HG03196 (cell line): Measurements from ENCODE around the gene SOWAHD.
A peak's percentile ranks its signal among the peaks of the same experiment; 100 is the strongest.
"Not testable (repeated sequence)": the region's sequence is repeated elsewhere in the genome, so short reads cannot be mapped to it uniquely, and the experiment has no call there.

Experiments used
- ATAC-seq: cut with Tn5 transposase; IDR thresholded peaks from one replicate; pipeline ENCODE4 v1.9.1; 2021; ENCODE audit not compliant: unreplicated experiment

SOWAHD gene

DNA sequence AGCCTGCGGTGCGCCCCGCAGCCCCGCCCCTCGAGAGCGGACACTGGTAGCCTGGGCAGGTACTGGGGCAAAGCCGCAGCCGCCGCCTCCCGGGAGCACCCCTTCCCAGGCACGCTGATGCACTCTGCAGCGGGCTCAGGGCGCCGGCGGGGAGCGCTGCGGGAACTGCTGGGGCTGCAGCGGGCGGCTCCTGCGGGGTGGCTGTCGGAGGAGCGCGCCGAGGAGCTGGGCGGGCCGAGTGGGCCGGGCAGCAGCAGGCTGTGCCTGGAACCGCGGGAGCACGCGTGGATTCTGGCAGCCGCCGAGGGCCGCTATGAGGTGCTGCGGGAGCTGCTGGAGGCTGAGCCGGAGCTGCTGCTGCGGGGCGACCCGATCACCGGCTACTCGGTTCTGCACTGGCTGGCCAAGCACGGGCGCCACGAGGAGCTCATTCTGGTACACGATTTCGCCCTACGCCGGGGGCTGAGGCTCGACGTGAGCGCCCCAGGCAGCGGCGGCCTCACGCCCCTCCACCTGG lies 401 bp downstream of the SOWAHD start:
- no peak for ATAC-seq

DNA sequence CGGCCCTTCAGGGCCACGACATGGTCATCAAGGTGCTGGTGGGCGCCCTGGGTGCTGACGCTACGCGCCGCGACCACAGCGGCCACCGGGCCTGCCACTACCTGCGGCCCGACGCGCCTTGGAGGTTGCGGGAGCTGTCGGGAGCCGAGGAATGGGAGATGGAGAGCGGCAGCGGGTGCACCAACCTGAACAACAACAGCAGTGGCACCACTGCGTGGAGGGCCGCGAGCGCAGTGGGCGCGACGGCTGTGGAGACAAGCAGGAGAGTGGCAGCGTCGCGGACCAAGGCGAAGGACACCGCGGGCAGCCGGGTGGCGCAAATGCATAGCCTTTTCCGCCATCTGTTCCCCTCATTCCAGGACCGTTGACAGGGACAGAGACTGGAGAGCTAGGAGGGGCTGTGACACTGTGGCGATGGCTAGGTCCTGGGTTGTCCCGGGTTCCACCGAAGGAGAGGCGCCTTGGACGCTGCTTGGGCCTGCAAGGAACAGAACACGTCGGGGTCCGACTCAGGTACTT lies 919 bp downstream of the SOWAHD start:
- no peak for ATAC-seq

DNA sequence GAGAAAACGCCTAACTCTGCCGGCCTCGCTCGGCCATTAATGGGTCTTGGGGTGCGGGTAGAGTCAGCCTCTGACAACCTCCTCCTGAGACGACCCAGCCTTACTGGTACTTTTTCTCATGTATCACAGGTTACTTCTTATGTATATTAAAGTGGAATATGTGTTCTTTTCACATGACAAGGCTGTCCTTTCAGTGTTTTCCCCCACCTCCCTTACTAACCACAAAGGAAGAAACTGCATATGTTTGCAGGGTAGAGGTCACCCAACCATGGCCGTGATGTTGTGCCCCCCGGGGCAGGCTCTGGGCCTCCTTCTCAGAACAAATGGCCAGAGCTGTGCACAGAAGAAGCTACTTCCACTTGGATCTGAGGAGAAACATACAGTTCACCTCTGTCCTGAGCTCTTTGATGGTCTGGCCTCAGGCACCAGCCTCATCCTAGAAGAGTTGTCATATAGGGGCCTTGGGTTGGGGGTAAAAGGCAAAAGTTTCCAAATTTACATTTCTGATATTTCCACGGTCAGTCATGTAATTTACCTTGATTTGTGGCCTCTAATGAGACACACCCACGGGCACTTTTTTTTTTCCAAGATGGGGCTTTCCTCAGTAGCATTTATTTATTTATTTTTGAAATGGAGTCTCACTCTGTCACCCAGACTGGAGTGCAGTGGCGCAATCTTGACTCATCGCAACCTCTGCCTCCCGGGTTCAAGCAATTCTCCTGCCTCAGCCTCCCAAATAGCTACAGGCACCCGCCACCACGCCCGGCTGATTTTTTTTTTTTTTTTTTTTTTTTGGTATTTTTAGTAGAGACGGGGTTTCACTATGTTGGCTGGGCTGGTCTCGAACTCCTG lies 1.9 kb downstream of the SOWAHD start:
- ATAC-seq, result no peak

DNA sequence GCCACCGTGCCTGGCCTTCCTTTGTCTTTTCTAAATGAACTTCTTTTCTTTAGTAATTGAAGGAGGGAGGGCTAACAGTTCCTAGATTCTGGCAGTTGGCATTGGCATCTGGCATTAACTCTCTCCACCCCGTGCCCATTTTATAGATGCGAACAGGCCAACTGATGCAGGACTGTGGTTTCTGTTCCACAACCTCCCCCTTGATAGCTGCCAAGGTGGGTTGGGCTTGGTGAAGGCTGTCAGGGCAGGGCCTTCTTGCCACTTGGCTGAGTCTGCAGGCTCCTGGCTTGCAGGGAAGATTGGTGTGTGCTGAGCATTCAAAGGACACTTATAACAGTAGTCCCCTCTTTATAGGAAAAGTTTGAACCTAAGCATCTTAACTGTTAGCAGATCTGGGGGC lies 4.3 kb downstream of the SOWAHD start:
- ATAC-seq, result no peak

DNA sequence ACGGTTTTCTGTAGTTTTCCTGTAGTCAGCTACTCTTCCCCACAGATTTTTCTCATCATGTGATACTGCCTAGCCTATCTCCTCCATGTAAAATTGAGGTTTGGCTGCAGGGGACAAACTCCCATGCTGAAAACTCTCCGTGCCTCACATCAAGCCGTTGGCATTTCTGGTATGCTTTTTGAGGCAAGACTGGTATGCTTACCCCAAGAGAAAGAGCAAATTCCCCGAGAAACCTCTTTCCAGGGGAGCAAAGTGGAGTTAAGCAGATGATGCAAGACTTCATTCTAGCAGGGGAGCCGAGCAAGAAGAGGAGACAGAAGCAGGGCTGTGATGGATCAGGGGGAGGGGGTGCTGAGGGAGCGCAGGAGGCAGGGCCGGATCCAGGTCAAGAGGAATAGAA lies 4.8 kb downstream of the SOWAHD start:
- no peak for ATAC-seq

DNA sequence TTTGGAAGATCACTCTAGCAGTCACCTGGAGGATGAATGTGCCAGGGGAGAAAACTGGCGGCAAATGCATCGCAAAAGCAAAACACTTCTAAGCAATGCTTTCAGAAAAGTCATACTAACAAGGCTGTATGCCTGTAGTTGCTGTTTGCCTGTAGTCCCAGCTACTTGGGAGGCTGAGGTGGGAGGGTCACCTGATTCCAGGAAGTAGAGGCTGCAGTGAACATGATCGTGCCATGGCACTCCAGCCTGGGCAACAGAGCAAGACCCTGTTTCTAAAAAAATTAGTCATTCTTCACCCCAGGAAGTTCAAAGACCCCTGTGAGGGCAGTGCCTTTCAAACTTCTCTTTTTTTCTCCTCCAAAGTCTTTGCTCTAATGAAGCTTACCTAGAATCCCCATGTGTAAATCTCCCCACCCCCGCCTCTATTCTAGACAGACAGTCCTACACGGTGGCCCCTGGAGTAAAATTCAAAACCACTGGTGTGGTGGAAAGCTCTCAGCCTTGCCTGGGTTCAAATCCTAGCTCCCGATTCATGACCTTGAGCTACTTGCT lies 5.5 kb downstream of the SOWAHD start:
- no peak for ATAC-seq

DNA sequence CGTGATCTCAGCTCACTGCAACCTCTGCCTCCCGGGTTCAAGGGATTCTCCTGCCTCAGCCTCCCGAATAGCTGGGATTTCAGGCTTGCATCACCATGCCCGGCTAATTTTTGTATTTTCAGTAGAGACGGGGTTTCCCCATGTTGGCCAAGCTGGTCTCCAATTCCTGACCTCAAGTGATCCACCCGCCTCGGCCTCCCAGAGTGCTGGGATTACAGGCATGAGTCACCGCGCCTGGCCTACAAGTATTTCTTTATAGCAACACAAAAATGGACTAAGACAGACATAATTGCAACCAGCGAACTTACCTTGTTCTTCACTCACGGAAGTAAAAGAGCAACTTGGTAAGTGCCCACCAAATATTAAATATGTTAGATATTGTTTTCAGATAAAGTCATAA lies 10.0 kb downstream of the SOWAHD start:
- not testable (repeated sequence) for ATAC-seq

DNA sequence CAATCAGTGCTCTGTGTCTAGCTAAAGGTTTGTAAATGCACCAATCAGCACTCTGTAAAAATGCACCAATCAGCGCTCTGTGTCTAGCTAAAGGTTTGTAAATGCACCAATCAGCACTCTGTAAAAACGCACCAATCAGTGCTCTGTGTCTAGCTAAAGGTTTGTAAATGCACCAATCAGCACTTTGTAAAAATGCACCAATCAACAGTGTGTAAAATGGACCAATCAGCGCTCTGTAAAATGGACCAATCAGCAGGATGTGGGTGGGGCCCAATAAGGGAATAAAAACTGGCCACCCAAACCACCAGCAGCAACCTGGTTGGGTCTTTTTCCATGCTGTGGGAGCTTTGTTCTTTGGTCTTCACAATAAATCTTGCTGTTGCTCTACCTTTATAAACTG lies 11.0 kb downstream of the SOWAHD start:
- ATAC-seq, result not testable (repeated sequence)

DNA sequence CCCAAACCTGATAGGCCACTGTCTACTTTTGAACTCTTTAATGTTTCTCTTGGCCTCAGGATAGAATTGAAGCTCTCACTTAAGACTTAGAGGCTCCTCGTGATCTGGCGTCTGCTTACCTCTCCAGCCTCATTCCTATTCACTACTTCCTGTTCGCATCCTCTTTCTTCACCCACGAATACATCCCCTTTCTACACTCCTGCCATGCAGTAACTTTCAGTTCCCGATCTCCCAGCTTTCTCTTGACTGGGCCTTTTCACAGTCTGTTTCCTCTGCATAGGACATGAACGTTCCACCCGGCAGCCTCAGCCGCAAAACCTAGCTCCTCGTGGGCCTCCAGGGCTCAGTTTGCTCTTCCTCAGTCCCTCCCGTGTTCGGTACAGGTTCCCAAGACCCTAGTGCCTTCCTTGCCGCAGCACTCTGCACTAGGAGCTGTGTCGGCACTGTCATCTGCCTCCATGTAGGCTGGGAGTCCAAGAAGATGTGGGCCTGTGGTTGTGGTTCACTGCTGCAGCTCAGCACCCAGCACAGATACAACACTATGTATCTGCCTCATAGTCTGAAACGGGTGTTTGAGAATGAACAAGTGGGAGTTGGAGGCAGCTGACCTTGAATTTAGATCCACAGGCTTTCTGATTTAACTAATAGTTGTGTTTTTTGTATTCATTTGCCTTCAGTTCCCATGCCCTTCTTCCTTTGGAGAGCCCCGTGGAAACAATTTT lies 17.3 kb downstream of the SOWAHD start:
- no peak for ATAC-seq

DNA sequence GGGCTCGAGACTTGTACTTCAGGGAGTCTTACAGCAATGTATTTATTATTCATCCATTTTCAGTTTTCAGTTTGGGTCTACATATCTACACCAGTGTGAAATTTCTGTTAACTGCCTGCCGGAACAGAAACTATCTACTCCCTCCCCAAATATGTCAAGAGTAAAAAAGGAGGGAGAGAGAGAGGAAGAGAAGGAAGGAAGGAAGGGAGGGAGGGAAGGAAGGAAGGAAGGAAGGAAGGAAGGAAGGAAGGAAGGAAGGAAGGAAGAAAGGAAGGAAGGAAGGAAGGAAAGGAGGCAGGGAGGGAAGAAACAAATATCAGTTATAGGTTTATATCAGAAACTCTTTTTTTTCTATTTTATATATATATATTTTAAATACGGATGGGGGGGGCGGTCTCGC lies 20.4 kb downstream of the SOWAHD start:
- ATAC-seq, result no peak

DNA sequence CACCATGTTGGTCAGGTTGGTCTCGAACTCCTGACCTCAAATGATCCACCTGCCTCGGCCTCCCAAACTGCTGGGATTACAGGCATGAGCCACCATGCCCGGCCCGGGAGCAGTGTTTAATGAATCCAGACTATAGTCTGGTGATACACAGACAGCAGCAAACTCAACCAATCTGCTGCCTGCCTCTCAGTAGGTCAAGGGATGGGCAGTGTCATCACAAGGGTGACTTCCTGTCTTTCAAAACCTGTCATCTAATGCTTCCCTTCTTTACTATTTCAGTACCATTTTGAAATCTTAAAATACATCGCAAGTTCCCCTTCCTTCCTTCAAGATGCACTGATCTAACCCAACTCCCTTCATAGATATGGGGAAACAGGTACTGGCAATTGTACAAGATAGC lies 24.6 kb downstream of the SOWAHD start:
- ATAC-seq, result no peak

DNA sequence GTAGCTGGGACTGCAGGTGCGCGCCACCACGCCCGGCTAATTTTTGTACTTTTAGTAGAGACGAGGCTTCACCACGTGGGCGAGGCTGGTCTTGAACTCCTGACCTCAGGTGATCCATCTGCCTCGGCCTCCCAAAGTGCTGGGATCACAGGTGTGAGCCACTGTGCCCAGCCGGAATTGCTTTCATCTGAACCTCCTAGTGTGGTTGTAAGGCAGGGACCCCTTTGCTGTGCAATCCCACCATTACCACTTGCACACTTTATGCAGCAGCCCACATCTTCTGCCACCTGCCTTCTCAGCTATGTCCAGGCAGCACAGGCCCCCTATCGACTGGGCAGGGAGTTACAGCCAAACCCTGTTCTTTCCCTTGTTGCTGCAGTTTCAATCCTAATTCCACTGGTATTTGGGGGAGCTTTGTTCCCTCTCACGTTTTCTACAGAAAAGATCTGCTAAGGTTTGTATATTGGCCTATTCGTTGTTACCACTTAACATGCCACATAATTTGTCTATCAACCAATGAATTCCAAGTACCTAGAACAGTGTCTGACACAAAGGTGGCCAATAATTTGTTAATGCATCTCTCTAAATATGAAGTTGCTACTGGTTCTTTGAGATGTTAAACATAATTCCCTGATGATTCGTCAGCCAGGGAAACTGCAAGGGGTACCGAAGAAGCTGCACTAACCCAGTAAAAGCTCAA lies 26.5 kb downstream of the SOWAHD start:
- no peak for ATAC-seq

DNA sequence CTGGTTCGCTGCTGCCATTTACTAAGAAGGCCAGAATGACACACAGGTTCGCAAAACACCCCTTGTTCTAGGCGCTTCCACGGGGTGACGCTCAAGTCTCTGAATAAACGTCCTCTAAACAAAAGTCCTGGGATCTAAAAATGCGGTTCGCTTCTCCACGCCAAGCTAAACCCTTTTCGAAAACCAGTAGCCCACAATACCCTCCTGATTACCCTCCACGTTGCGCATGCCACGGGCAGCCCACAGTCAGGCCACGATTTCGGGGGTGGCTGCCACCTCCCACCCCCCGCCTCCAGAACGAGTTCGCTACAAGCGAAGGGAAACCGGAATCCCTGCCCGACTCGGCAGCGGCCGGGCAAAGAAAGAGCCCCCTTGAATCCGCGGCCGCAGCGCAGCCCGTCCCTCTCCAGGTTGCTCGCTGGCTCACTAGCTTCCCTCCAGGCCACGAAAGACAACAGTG lies 32.6 kb downstream of the SOWAHD start:
- peak; percentile 23 for ATAC-seq

DNA sequence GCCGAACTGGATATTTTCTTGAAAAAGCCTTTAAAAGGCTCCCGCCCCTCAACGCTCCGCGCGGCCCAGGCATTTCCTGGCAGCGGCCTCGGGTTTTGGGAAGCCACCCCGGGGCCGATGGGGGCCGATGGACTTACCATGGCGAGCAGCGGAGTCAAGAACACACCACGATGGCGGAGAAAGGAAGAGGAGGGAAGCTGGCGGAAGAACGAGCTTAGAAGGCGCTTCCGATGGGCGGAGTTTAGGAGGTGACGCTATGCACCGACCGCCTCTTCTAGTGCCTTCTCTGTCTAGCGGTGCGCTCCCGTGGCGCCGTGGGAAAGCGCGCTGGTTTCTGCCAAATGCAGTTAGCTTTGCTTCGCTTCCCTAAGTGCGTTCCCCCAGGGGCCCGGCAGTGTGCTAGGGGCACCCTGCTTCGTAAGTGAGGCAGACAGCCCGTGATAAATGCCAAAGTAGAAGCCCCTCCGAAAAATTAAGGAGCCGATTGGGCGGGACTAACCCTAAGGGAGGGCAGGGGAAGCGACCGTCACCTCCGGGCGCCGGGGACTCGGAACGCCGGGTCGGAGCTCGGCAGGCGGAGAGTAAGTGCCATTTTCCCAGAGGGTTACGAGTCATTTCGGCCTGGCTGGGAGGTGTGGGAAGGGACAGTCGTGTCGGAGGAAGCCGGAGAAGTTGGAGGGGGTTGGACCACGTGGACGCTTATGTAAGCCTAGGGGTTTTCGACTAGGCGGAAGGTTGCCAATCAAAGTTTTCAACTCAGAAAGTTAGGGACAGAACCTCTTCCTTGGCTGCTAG lies 33.2 kb downstream of the SOWAHD start, which contains the start of gene RPL39:
RPL39 (minus strand) TSS at position 194 of the 795 bp plus-strand sequence; CDS start at position 140, 54 bp downstream.
- peak; percentile 92 for ATAC-seq

DNA sequence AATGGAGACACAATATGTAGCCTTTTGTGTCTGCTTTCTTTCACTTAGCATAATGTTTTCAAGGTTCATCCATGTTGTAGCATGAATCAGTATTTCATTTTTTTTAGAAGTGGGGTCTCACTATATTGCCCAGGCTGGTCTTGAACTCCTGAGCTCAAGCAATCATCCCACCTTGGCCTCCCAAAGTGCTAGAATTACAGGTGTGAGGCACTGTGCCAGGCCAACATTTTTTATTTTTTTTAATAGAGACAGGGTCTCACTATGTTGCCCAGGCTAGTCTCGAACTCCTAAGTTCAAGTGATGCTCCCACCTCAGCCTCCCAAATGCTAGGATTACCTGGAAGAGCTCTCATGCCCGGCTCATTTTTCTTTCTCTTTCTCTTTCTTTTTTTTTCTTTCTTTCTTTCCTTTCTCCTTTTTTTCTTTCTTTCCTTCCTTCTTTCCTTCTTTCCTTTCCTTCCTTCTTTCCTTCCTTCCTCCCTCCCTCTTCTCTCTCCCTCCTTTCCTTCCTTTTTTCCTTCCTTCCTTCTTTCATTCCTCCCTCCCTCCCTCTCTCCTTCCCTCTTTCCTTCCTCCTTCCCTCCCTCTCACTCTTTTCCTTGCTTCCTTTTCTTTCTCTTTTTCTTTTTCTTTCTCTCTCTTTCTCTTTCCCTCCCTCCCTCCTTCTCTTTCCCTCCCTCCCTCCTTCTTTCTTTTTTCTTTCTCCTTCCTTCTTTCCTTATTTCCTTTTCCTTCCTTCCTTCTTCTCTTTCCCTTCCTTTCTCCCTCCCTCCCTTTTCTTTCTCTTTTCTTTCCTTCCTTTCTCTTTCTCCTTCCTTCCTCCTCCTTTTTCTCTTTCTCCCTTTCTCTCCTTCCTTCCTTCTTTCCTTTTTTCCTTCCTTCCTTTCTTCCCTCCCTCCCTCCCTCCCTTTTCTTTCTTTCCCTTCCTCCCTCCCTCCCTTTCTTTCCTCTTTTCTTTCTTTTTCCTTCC lies 43.1 kb downstream of the SOWAHD start:
- no peak for ATAC-seq

DNA sequence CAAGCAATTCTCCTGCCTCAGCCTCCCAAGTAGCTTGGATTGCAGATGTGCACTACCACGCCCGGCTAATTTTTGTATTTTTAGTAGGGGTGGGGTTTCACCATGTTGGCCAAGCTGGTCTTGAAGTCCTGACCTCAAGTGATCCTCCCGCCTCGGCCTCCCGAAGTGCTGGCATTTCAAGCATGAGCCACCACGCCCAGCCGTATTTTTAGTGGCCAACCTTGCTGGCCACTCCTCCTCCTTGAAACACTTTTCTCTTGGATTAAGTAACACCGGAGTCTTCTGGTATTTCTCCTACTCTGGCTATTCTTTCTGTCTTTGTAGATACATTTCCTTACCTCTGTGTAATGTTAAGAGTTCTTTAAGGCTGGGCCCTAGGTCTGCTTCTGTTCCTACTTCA lies 44.2 kb downstream of the SOWAHD start:
- ATAC-seq, result no peak

DNA sequence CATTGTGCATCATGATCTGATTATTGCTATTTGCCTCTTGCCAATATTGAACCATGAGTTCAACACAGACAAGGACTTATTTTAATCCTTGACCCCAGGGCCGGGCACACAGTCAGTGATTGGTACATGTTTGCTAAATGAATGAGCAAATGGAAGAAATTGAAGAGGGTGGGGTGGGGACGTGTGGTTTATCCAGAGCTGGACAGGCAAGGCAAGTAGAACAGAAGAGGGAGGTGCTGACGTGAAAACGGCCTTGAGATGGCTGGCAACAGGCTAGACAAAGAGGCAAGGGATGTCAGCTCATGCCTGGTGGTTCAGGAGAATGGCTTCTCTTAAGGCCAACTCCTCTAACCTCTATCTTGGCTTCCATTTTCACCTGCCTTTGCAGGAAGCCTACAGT lies 50.1 kb downstream of the SOWAHD start:
- ATAC-seq, result not testable (repeated sequence)

DNA sequence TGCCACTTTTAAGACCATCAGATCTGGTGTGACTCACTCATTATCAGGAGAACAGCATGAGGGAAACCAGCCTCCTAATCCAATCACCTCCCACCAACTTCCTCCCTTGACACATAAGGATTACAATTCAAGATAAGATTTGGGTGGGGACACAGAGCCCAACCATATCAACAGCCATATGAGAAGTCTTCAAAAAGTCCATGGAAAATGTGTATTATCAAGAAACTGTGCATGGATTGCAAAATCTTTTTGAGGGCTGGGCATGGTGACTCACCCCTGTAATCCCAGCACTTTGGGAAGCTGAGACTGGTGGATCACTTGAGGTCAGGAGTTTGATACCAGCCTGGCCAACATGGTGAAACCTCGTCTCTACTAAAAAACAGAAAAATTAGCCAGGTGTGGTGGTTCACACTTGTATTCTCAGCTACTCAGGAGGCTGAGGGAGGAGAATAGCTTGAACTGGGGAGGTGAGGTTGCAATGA lies 50.8 kb downstream of the SOWAHD start:
- no peak for ATAC-seq
